Measurements from ENCODE around the gene CHMP3. TPM values are rescaled to one million over a fixed set of nuclear protein-coding genes. Genes with fewer than 3 reads are reported as not detected.

Gene CHMP3
- total and polyA plus RNA-seq, 12 donors: 26.1 to 203 (median 96.3) TPM

DNA sequence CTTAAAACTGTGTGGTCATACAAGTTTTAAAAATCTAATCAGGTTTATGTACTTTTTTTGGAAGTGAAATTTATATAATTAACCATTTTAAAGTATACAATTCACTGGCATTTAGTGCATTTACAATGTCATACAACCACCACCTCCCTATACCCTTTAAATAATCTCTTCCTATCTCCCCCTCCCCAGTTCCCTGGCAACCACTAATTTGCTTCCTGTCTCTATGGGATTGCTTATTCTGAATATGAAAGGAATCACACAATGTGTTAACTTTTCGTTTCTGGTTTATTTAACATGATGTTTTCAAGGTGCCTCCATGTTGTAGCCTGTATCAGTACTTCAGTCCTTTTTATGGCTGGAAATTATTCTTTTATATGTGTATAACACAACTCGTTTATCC lies 19.4 kb downstream of the CHMP3 start:
- TF ChIP-seq POLR2A (IDR thresholded peaks at IDR 0.05): no peak
- TF ChIP-seq, protein P1, sequence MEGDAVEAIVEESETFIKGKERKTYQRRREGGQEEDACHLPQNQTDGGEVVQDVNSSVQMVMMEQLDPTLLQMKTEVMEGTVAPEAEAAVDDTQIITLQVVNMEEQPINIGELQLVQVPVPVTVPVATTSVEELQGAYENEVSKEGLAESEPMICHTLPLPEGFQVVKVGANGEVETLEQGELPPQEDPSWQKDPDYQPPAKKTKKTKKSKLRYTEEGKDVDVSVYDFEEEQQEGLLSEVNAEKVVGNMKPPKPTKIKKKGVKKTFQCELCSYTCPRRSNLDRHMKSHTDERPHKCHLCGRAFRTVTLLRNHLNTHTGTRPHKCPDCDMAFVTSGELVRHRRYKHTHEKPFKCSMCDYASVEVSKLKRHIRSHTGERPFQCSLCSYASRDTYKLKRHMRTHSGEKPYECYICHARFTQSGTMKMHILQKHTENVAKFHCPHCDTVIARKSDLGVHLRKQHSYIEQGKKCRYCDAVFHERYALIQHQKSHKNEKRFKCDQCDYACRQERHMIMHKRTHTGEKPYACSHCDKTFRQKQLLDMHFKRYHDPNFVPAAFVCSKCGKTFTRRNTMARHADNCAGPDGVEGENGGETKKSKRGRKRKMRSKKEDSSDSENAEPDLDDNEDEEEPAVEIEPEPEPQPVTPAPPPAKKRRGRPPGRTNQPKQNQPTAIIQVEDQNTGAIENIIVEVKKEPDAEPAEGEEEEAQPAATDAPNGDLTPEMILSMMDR (IDR thresholded peaks at IDR 0.05): no peak
- no peak overlapping the region for H3K4me3 ChIP-seq
- H3K4me1 ChIP-seq (replicated peaks in 1 of 2): peaks cover 9 to 20% of the 10 kb centered on the region in 2 donors
- DNase-seq: no peak
- no peaks in the 10 kb centered on the region for H3K9me3 ChIP-seq (replicated peaks in 1 of 3)
- no peaks in the 10 kb centered on the region for H3K27me3 ChIP-seq
- no peaks in the 10 kb centered on the region for H3K36me3 ChIP-seq (replicated peaks in 1 of 2)
- peak overlapping the region in 1 of 5 donors; percentile 8 for H3K27ac ChIP-seq
- intact Hi-C loops (cut with DNase I): no loop called here
- 77 to 89% (median 83%) methylated on average over 2 of the region's 2 CpGs for WGBS, 4 donors

DNA sequence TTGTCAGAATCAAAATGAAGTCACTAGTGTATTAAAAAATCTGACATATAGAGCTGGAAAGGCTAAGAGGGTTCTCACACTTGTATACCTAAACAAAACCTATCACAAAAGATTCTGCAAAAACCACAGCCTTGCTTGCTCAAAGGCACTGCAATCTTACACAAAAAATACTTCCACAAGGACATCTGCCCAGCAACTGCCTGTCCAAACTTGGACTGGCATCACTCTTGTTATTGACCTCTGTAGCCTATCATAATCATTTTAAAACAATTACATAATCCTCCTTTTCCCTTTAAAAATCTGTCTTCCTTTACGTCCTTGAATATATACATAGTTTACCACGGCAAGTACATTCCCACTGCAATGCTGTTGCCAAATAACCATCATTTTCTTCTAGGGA lies 19.9 kb downstream of the CHMP3 start:
- WGBS, 4 donors: 28 to 40% (median 37%) methylated on average over 2 of the region's 2 CpGs
- Histone ChIP-seq H3K27ac (peak overlapping the region in 1 of 5 donors; percentile 8), H3K4me3 (no peak overlapping the region), H3K9me3 (replicated peaks in 1 of 3) (no peaks in the 10 kb centered on the region), H3K27me3 (no peaks in the 10 kb centered on the region), H3K36me3 (replicated peaks in 1 of 2) (no peaks in the 10 kb centered on the region), H3K4me1 (replicated peaks in 1 of 2) (peaks cover 9 to 20% of the 10 kb centered on the region in 2 donors)
- TF ChIP-seq POLR2A (IDR thresholded peaks at IDR 0.05): no peak
- TF ChIP-seq, protein P1 (IDR thresholded peaks at IDR 0.05): no peak
- peak in 1 of 7 donors; percentile 5 for DNase-seq
- intact Hi-C loops (cut with DNase I): no loop called here

DNA sequence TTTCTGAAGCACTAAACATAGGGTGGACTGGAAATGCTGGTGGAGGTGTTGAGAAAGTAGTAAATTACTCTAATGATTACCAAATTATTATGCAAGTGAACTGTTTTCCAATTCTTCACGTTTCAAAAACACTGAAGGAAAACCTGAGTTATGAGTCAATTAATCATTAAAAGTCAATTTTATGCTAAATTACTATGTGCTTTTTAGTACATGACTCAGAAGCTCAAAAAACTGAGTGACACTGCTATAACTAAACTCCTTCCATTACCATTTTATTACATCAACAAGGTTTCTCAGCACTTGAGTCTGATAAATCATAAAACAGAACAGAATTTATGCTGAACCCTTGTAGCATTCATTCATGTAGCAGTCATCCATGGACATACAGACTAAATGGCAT lies 20.4 kb downstream of the CHMP3 start:
- Histone ChIP-seq H3K27me3 (no peaks in the 10 kb centered on the region), H3K9me3 (replicated peaks in 1 of 3) (no peaks in the 10 kb centered on the region), H3K27ac (peak overlapping the region in 1 of 5 donors; percentile 8), H3K4me1 (replicated peaks in 1 of 2) (peaks cover 9 to 20% of the 10 kb centered on the region in 2 donors), H3K36me3 (replicated peaks in 1 of 2) (no peaks in the 10 kb centered on the region), H3K4me3 (no peak overlapping the region)
- TF ChIP-seq, protein P1 (IDR thresholded peaks at IDR 0.05): no peak
- no peak for TF ChIP-seq POLR2A (IDR thresholded peaks at IDR 0.05)
- no peak for DNase-seq
- intact Hi-C loops (cut with DNase I): no loop called here
- 20 to 31% (median 26%) methylated on average over 1 of the region's 1 CpG for WGBS, 4 donors

DNA sequence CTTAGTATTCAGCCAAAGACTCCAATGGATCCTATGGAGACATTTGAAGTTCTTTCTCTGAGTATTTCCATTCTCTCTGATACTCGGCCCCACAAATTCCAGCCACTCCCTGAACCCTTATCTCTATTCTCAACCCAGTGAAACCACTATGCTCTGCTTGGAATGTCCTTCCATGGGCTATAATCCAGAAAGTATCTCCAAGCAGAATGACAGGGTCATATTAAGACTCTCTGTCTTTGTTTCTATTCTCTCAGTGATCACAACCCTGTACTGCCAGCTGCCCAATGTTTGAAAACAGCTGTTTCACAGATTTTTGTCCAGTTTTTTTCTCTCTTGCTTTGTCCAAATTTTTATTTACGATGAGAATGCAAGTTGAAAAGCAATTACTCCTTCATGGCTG lies 21.9 kb downstream of the CHMP3 start:
- WGBS, 4 donors: 59 to 76% (median 70%) methylated on average over 2 of the region's 2 CpGs
- DNase-seq: no peak
- no peaks in the 10 kb centered on the region for H3K36me3 ChIP-seq (replicated peaks in 1 of 2)
- no peaks in the 10 kb centered on the region for H3K9me3 ChIP-seq (replicated peaks in 1 of 3)
- intact Hi-C loops (cut with DNase I): no loop called here
- H3K4me1 ChIP-seq (replicated peaks in 1 of 2): peaks cover 9 to 20% of the 10 kb centered on the region in 2 donors
- no peak for TF ChIP-seq POLR2A (IDR thresholded peaks at IDR 0.05)
- TF ChIP-seq, protein P1 (IDR thresholded peaks at IDR 0.05): no peak
- H3K27me3 ChIP-seq: no peaks in the 10 kb centered on the region
- H3K4me3 ChIP-seq: no peak overlapping the region
- H3K27ac ChIP-seq: peak overlapping the region in 1 of 5 donors; percentile 1

Data from adrenal gland (tissue), 12 donors.